Sciatic nerve (tissue), 2 donors: Measurements from ENCODE around the gene PRKD2. TPM values are rescaled to one million over a fixed set of nuclear protein-coding genes. Genes with fewer than 3 reads are reported as not detected.

Experiments
- ATAC-seq: fragments of 200-7000 bp; cut with Tn5 transposase; one replicate; pipeline ENCODE4 v1.9.1; 2020; ENCODE audit warnings: mild to moderate bottlenecking, moderate library complexity
- DNase-seq: peaks from one replicate; pipeline ENCODE4 v3.0.0-alpha.2; 2020; ENCODE audit warnings: low spot score
- intact Hi-C: fragments of 100-400 bp; cut with DNase I; formaldehyde crosslinking; loops from one replicate; pipeline ENCODE4 v1.14.2; 2022
- microRNA-seq: library from miRNA; unstranded; fragments of <30 nt; microRNA quantifications from one replicate; pipeline ENCODE4 v1.2.0, GENCODE V29; 2020
- total RNA-seq: library from RNA; stranded (reverse); fragmentation: NEBNext Ultra II Directional; extraction: Animal tissue kit (Norgen Biotek cat#: 25700); gene quantifications from one replicate; pipeline ENCODE4 v1.2.1, GENCODE V29; 2021
- donor health status: DM: no; HTN: no; CAD: no.
- donor health status: DM: no; HTN: no; CAD: no.

Gene PRKD2
- total RNA-seq, 1 donor from 2014 or later = 54.0 TPM

DNA sequence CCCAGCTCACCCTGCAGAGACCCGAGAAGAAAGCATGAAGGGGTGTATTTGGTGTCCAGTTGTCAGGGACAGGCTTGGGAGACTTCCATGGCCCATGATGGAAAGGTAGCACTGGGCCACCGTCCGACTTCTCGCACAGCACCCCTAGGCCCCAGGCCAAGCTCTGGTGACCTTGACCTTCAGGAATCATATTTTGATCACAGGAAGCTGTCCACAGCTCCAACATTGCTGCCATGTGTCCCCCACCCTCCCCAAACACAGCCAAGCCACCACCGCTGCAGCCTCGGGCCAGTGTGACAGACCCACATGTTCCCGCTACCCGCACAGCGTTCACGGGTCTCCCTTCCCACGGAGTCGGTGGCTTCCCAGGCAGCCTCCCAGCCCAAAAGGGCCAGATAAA, 91.2 kb downstream of the PRKD2 start:
- ATAC-seq (peak; percentile 3), DNase-seq (no peak)
- intact Hi-C loops = no loop called here

GRCh38 chr19:46624958-46625661, 91.8 kb downstream of the PRKD2 start, which contains the start of gene PTGIR:
Gene PTGIR, minus strand, starts transcription at chr19:46625089. Its CDS starts 864 bp downstream, at chr19:46624225.
- intact Hi-C loops = no loop called here
- DNase-seq (peak; percentile 85), ATAC-seq (peak; percentile 81)

Small RNA genes within 50 kb of the gene (microRNA-seq; reads per million reads assigned to microRNA genes)
- 7.6 reads per million, percentile 20 among the genes with 10 or more reads in this experiment for gene MIR320E

Other genes starting within 250 kb of the PRKD2 start
- gene PNMA8A, start 245.6 kb downstream of the PRKD2 start, total RNA-seq = 9.3 TPM
- 3.6 TPM for gene PNMA8B, start 221.2 kb downstream of the PRKD2 start, total RNA-seq
- gene CALM3, start 115.8 kb downstream of the PRKD2 start, total RNA-seq = 237 TPM
- 8.0 TPM for gene PTGIR, start 92.0 kb downstream of the PRKD2 start, total RNA-seq
- not detected for gene GNG8, start 80.9 kb downstream of the PRKD2 start, total RNA-seq
- gene DACT3, start 55.9 kb downstream of the PRKD2 start, total RNA-seq = 22.2 TPM
- gene FKRP, start 28.9 kb upstream of the PRKD2 start, total RNA-seq = 25.2 TPM
- gene STRN4, start 29.3 kb upstream of the PRKD2 start, total RNA-seq = 70.5 TPM
- gene SLC1A5, start 71.5 kb upstream of the PRKD2 start, total RNA-seq = 71.0 TPM
- gene AP2S1, start 133.7 kb upstream of the PRKD2 start, total RNA-seq = 59.7 TPM
- gene ARHGAP35, start 143.9 kb upstream of the PRKD2 start, total RNA-seq = 67.0 TPM